Uterus (tissue), 4 donors: ENCODE data around the gene MAP1LC3C. TPM values are rescaled to one million over a fixed set of nuclear protein-coding genes. Genes with fewer than 3 reads are reported as not detected.

Experiments
- DNase-seq, 2 donors: peaks; one replicate each; pipeline ENCODE4 v3.0.0-alpha.2; 2019 to 2020
- H3K27ac ChIP-seq, 2 donors: fragments of 200-600 bp; sonication (generic); 1 replicate in 1 of 2; 2 replicates in 1 of 2; pipeline ENCODE4 v1.5.1; 2016 to 2018
- H3K27me3 ChIP-seq, 2 donors: fragments of 200-600 bp; sonication (generic); one replicate each; pipeline ENCODE4 v1.5.1; 2018 to 2019; ENCODE audit warnings: control low read depth in 1 of 2
- H3K36me3 ChIP-seq, 2 donors: fragments of 200-600 bp; sonication (generic); one replicate each; pipeline ENCODE4 v1.5.1; 2019; ENCODE audit warnings: control low read depth in 1 of 2
- H3K4me1 ChIP-seq, 2 donors: fragments of 200-600 bp; sonication (generic); one replicate each; pipeline ENCODE4 v1.5.1; 2018 to 2019; ENCODE audit warnings: control low read depth in 1 of 2
- H3K4me3 ChIP-seq, 2 donors: fragments of 200-600 bp; sonication (generic); 1 replicate in 1 of 2; 2 replicates in 1 of 2; pipeline ENCODE4 v1.5.1; 2018 to 2019; ENCODE audit warnings: mild to moderate bottlenecking in 1 of 2
- H3K9me3 ChIP-seq, 2 donors: fragments of 200-600 bp; sonication (generic); one replicate each; pipeline ENCODE4 v1.5.1; 2019; ENCODE audit warnings: control low read depth in 1 of 2
- CTCF ChIP-seq, 4 experiments: fragments of 200-600 bp in 2 of 4; fragments of 450-650 bp in 2 of 4; sonication (generic) in 2 of 4; IDR thresholded peaks; one replicate each; pipeline ENCODE4 v1.5.1; 2016 to 2019; ENCODE audit warnings: antibody characterized with exemption in 4 of 4, mild to moderate bottlenecking in 2 of 4, moderate library complexity in 1 of 4
- POLR2A ChIP-seq, 2 donors: fragments of 450-650 bp; IDR thresholded peaks; one replicate each; pipeline ENCODE4 v1.6.1; 2016; ENCODE audit warnings: antibody characterized with exemption in 2 of 2, mild to moderate bottlenecking in 1 of 2, moderate library complexity in 1 of 2
- intact Hi-C: fragments of 100-400 bp; cut with DNase I; formaldehyde crosslinking; loops from one replicate; pipeline ENCODE4 v1.15.1; 2023; ENCODE audit warnings: low total_unique reads
- total RNA-seq, 4 donors: library from RNA; depleted of rRNA in 3 of 4; stranded (reverse); fragments of >200 nt in 3 of 4; gene quantifications; one replicate each; pipeline versions ENCODE4 v1.1.0 to v1.2.4, GENCODE V29; 2014 to 2023
- donor health status: DM: yes; HTN: yes; CAD: no.

MAP1LC3C gene
- total RNA-seq, 4 donors from 2014 or later: 0.51 to 5.9 (median 0.59) TPM; not detected in 1

GRCh38 chr1:241950390-241950789 is 48.5 kb downstream of the MAP1LC3C start:
- DNase-seq: no peak
- TF ChIP-seq POLR2A (IDR thresholded peaks at IDR 0.05) (no peak), CTCF (IDR thresholded peaks at IDR 0.05) (no peak)
- H3K36me3 ChIP-seq: no peaks in the 10 kb centered on the region
- H3K4me1 ChIP-seq: no peaks in the 10 kb centered on the region
- H3K27me3 ChIP-seq: no peaks in the 10 kb centered on the region
- intact Hi-C loops: no loop called here
- H3K9me3 ChIP-seq: no peaks in the 10 kb centered on the region
- H3K4me3 ChIP-seq: no peak overlapping the region
- H3K27ac ChIP-seq: no peak overlapping the region

GRCh38 chr1:241947354-241947753 is 51.5 kb downstream of the MAP1LC3C start:
- no peaks in the 10 kb centered on the region for H3K36me3 ChIP-seq
- no peaks in the 10 kb centered on the region for H3K9me3 ChIP-seq
- no peak overlapping the region for H3K4me3 ChIP-seq
- TF ChIP-seq CTCF (IDR thresholded peaks at IDR 0.05): no peak
- H3K4me1 ChIP-seq: no peaks in the 10 kb centered on the region
- H3K27ac ChIP-seq: no peak overlapping the region
- H3K27me3 ChIP-seq: no peaks in the 10 kb centered on the region
- no peak for DNase-seq
- intact Hi-C loops: no loop called here

Other genes with a start within 250 kb of the MAP1LC3C start
- 10 to 100 TPM in 1 of 4 donors, under 1 TPM in 1, not detected in 2; 0.52 to 10.0 TPM for gene EXO1, start 150.9 kb downstream of the MAP1LC3C start, total RNA-seq
- not detected for gene BECN2, start 41.3 kb downstream of the MAP1LC3C start, total RNA-seq